Gastrocnemius medialis (tissue), 4 donors: Measurements from ENCODE around the gene SMAD3.

Experiments
- POLR2A ChIP-seq, 2 donors: fragments of 450-650 bp; IDR thresholded peaks; one replicate each; pipeline ENCODE4 v1.6.1; 2017; ENCODE audit warnings: antibody characterized with exemption in 2 of 2, mild to moderate bottlenecking in 2 of 2, moderate library complexity in 2 of 2
- TF ChIP-seq, protein P1 (sequence below), 5 experiments: fragments of 450-650 bp in 3 of 5; fragments of 200-600 bp in 2 of 5; sonication (generic) in 2 of 5; IDR thresholded peaks in 4 of 5; conservative IDR thresholded peaks in 1 of 5; 1 replicate in 4 of 5; 2 replicates in 1 of 5; pipeline ENCODE4 v1.5.1; 2016 to 2019; ENCODE audit warnings: antibody characterized with exemption in 5 of 5, mild to moderate bottlenecking in 3 of 5, moderate library complexity in 3 of 5

DNA sequence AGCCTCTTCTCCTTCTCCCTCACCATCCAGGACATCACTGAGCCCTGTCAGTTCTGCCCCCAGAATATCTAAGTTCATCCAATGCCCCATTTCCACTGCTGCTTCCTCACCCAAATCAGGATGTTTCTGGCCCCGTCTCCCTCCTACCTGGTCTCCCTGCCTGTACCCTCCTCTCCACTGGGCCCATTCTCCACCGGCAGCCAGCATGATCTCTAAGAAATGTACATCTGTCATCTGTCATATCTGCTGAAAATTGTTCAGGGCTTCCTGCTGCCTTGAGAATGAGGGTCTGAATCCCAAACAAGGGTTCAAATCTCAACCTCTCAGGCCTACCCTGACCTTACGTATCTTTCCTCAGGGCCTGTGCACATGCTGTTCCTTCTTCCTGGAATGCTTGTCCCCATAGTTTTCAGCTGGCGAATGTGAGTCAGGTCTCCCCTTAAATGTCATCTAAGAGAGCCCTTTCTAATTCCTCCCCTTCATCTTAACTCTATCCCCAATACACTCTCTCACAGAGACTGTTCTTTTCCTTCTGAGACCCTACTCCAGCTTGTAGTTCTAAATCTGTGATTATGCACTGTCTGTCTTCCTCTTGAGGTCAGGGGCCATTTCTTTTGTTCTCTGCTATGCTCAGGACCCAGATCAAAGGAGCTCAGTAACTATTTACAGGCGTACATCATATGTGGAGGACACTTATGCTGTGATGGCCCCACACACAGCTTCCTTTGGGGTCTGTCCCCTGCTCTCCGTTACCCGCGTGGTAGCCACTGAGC, 40.8 kb downstream of the SMAD3 start:
- no peak for TF ChIP-seq POLR2A (IDR thresholded peaks at IDR 0.05)
- TF ChIP-seq, protein P1, sequence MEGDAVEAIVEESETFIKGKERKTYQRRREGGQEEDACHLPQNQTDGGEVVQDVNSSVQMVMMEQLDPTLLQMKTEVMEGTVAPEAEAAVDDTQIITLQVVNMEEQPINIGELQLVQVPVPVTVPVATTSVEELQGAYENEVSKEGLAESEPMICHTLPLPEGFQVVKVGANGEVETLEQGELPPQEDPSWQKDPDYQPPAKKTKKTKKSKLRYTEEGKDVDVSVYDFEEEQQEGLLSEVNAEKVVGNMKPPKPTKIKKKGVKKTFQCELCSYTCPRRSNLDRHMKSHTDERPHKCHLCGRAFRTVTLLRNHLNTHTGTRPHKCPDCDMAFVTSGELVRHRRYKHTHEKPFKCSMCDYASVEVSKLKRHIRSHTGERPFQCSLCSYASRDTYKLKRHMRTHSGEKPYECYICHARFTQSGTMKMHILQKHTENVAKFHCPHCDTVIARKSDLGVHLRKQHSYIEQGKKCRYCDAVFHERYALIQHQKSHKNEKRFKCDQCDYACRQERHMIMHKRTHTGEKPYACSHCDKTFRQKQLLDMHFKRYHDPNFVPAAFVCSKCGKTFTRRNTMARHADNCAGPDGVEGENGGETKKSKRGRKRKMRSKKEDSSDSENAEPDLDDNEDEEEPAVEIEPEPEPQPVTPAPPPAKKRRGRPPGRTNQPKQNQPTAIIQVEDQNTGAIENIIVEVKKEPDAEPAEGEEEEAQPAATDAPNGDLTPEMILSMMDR (IDR thresholded peaks at IDR 0.05 in 4 of 5, conservative IDR thresholded peaks at IDR 0.05 in 1 of 5): no peak
